GM21576 (cell line): ENCODE data around the gene USF1.
"Not testable (repeated sequence)": the region's sequence is repeated elsewhere in the genome, so short reads cannot be mapped to it uniquely, and the experiment has no call there.

Source experiments
- ATAC-seq: cut with Tn5 transposase; IDR thresholded peaks from one replicate; pipeline ENCODE4 v1.9.1; 2021; ENCODE audit warnings: mild to moderate bottlenecking, moderate library complexity; ENCODE audit not compliant: unreplicated experiment

The USF1 gene

DNA sequence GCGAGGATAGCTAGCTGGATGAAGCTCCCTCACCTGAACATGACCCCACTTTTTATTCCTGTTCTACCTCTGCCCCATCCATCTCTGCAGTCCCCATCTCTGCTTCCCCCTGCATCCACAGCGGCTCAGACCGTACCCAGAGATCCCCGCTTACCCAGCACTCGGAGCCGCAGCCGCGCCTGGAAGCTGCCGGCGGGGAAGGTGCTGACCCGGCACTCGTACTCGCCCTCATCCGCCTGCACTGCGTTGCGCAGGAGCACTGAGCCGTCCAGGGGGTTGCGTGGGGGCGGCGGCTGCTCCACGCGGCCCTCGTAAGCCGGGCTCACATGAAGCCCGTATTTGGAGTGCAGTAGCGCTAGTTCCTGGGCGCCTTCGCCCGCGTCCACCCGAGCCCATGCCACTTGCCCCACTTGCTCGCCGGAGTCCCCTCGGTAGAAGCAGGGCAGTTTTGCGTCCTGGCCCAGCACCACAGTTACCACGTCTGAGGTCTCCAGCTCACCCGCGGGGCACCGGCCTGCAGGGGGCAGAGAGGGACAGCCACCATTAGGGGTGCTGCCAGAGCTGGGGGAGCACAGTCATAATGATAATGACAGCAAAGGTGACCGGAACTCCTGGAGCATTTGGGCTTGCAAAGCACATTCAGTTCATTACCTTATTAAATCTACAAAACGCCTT lies 33.8 kb upstream of the USF1 start:
- no peak for ATAC-seq

DNA sequence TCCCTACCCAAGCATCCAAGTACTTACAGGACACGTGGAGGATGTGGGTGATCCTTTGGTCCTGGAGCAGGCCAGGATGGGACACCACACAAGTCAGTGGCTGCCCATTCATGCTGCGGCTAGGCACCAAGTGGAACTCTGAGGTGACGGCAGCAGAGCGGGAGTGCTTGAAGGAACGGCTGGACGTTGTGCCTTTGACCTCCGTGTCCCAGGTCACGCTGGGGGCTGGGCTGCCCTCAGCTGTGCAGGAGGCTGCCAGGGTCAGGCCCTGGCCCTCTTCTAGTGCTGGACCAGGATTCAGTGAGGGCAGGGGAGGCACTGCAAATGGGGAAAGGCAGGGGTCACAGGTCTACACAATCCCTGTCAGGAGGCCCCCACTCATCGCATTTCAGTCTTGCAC lies 31.6 kb upstream of the USF1 start:
- no peak for ATAC-seq

DNA sequence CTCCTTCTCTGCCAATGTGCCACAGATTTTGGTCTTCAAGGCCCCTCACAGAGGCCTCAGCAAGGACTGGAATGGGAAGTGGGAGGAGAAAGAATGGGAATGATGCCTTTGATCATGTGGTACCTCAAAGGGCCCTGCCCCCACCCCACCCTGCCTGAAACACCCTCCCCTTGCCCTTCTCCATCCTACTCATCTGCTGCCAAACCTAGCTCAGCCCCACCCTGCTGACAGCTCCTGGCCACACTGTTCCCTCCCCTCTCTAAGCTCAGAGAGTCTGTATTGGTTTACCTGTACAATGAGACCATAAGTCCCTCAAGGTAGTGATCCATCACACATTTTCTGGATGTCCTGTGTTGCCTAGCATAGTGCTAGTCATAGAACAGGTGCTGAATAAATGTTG lies 30.6 kb upstream of the USF1 start:
- no peak for ATAC-seq

DNA sequence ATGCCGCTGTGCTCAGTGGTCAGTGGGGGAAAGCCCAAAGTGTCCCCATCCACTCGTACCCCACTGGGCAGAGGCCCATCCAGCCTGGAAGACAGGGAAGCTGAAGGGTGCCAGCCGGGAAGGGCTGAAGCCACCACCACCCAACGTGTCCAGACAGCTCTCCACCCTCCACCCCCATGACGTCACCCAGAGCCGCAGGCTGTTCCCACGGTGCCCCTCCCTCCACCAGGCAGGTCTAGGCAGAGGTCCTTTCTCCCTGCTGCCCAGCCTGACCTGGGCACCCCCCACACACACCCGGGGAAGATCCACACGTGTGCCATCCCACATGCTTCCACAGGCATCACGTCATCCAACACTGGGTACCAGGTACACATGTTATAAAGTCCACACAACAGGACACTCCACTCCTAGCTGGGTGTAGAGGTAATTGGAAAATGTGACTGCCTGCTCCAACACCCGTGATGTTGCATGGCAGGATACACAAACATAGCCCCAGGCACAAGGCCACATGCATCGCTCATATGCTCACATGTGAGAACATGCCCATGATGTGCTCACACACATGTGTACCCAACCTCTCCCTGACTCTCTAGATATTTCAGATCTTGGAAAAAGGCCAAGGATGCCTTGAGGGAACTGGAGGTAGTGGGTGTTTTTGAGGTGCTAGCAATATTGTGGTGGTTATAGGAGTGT lies 29.0 kb upstream of the USF1 start:
- ATAC-seq, result no peak

DNA sequence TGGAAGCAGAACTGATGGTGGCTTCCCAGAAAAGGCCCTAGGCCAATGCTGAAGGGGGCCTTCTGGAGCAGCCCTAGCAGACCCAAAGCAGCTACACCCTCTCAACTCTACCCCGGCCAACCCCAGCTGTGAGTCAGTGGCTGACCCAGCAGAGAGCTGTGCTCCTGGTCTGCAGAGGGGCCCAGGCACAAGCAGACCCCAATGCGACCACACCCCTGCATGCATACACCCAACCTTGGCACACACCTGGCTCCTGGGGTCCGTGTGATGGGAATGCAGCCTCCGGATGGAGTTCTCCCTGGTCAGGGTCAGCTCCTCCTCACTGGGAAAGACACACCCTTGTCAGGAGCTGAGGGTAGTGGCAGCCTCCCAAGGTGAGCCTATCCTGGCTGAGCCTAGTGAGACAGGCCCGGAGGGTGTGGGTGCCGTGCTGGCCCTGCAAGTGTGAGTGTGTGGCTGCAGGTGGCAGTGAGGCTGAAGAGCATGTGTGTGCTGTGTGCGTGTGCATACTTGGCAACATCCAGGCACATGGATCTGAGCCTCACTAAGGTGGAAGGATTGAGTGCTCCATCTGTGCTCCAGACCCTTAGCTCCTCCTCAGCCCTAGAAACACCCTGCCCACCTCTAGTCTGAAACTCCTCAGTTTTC lies 27.8 kb upstream of the USF1 start:
- ATAC-seq, result no peak

DNA sequence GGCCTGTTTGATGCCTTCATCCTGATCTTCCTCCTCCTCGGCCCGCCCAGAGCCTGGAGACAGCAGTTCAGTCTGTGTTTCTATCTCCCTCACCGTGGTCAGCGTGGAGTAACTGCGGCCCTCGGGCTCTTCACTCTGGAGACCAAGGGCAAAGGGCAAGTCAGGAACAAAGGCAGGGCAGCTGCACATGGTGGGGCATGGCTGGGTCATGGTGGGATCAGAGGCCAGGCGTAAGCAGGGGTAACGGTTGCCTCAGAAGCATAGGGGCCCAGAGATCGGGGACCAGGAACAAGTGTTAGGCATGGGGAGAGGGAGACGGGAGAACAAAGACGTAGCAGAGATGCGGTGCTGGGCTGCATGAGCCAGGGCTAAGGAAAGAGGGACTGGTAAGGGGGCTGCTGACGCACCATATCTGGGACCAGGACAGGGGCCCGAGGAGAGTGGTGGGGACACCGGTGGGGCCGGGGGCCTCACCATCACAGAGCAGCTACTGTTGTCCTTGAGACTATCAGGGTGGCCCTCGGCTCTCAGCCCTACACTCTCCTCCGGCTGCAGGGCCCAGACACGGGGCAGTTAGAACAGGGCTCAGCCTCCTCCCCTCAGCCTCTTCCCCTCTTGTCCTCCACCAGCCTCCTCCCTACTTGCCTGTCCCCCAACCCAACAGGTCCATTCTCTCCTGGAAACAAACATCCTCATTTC lies 27.1 kb upstream of the USF1 start:
- no peak for ATAC-seq

DNA sequence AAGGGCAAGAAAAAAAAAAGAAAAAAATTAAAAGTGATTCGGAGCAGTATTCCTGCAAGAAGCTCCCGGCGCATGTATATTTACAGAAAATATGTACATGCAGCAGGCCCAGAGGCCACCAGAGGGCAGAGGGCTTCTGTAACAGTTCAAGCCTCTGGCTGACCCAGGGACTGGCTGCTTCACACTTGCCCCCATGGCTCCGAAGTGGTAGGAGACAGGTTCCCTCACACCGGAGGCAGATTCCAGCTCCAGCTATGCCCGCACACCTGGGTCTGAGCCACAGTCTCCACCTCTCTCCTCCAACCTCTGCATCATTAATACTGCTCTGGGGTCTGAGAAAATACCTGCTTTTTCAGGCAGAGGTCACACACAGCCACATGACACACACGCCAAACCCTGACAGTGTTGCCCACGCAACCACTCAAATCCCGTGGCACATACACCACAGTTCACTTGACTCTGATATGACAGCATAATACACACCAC lies 26.2 kb upstream of the USF1 start:
- no peak for ATAC-seq

DNA sequence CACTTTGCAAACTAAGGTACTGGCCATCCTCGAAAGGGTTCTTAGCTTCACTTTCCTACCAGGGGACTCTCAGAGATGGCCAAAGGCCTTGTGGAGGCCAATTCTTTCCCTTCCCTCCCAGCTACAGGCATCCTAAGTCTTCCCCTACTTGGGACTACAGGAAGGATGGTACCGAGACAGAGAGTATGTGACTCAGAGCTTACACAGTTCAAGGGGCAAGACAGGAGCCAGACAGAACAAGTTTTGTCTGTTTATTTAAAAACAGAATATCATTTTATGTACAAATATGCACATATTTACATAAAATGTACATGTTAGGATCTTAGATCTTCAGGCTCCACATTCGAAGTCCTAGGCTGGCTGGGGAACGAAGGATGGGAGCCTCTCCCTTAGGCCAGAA lies 25.0 kb upstream of the USF1 start:
- ATAC-seq, result no peak

DNA sequence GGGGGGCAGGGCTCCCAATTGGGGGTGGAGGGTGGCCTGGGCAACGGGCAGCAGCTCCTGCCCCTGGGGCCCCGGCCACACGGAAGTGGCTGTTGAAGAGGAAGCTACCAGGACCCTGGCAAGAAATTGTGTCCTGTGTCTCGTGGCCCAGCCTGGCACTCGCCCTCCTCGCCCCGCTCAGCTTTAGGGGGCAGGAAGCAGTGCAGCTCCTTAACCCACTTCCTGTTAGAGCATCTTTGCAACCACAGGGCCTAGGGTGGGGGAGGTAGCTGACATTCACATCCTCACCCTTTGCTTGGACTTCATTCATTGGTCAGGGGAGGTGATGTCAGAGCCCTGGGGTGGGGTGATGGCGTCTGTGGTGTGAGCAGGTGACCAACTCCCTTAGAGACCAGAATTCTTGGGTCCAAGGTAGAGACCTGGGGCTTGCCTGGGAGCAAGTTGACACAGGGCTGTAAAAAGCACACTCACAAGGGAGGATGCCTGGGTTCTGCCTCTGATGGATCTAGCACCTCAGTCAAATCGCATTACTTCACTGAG lies 24.0 kb upstream of the USF1 start, which contains the start of gene ARHGAP30:
TSS of gene ARHGAP30 (minus strand) at position 161 of the 540 bp plus-strand sequence. CDS start 267 bp downstream, outside the sequence.
- peak; percentile 76 for ATAC-seq

DNA sequence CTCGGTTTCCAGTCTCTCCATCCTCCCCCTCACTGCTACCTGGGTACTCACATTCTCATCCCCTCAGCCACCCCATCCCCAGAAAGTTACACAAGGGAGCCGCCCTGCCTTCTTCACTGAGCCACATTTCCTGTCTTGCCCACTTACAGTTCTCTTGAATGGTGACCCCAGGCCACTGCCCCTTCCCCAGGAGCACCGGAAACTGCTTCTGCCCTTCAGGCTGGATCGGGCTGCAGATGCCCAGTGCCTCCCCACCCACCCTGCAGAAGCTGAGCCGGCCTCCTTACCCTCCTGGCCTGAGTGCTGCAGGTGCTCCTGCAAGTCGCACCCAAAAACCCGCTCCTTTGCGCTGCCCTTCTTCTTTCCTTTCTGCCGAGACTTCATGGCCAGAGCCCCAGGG lies 23.5 kb upstream of the USF1 start:
- ATAC-seq, result no peak

DNA sequence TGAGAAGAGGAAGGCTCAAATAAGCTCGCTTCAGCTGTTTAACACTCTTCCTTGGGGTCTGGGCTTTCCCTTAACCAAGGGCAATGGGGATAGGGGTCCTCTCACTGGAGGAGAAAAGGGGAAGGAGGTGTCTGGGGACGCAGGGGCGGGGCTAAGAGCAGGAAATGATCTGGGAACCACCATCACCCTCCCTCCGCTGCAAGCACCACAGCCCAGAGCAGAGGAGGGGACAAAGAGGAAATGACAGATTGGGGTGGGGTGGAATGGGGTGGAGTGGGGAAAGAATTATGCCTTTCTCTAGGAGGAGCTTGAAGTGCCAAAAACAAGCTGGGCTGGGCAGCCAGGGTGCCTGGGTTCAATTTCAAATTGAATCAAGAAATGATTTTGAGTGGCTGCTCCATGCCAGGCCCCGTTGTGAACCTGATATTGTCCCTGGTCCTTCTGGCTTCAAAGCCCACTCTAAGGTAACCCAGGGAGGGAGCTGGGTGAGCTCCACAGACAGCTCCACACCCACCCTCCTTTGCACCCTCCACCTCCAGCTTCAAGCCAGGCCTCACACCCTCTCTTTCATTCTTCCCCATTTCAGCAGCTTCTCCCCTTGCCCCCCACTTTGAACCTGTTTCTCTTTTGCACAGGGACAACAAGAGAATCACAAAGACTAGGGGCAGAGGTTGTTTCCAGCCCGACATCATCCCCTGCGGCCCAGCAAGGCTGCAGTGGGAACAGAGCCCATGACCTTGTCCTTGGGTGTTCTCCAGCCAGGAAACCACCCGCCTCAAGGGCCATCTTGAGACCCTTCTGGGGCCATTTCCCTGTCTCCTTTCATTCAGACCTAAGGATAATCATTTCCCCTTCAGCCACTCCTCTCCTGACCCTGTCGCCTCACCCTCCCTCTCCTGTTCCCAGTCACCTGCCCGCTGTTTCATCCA lies 22.8 kb upstream of the USF1 start:
- ATAC-seq, result peak; percentile 49

DNA sequence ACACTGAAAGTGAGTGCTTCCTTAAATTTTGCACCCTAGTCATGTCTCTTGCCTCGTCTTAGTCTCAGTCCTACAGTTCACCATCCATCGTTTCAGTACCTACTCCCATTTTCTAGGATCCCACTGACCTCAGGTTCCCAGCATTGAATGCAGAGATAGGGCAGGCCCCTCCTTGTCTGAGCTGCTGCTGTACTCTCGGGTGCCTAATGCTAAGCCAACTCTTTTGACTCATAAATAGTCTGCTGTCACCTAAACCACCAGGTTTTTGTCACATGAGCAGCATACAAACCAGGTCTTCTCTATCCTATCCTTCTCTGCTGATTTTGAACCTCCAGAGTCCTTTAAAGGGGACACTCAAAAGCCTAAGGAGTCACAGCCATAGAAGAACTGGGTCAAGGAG lies 20.9 kb upstream of the USF1 start:
- ATAC-seq, result no peak

DNA sequence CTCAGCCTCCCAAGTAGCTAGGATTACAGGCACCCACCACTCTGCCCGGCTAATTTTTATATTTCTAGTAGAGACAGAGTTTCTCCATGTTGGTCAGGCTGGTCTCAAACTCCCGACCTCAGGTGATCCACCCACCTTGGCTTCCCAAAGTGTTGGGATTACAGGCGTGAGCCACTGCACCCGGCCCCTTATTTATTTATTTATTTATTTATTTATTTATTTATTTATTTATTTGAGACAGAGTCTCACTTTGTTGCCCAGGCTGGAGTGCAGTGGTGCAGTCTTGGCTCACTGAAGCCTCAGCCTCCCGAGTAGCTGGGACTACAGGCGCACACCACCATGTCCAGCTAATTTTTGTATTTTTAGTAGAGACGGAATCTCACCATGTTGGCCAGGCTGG lies 19.9 kb upstream of the USF1 start:
- ATAC-seq, result not testable (repeated sequence)

DNA sequence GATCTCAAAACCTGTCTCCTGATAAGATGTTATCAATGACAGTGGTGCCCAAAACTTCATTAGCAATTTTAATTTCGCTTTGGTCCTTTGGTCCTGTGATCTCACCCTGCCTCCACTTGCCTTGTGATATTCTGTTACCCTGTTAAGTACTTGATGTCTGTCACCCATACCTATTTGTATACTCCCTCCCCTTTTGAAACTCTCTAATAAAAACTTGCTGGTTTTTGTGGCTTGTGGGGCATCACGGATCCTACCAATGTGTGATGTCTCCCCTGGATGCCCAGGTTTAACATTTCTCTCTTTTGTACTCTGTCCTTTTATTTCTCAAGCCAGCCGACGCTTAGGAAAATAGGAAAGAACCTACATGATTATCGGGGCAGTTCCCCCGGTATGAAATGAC lies 18.2 kb upstream of the USF1 start:
- ATAC-seq, result not testable (repeated sequence)

DNA sequence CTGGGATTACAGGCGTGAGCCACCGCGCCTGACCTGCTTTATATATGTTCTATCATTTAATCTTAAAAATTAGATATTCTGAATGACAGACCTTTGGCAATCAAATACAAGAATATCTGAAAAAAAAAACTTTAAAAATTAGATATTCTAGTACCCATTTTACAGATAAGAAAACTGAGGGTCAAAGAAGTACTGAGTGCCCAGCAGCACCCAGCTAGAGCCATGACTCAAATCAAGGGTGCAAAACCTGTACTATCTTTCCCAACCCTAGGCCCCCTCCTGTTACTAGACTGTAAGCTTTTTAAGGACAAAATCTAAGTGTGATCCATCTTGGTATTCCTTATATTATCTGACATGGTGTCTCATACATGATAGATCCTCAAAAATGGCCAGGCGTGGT lies 15.6 kb upstream of the USF1 start:
- ATAC-seq, result no peak

DNA sequence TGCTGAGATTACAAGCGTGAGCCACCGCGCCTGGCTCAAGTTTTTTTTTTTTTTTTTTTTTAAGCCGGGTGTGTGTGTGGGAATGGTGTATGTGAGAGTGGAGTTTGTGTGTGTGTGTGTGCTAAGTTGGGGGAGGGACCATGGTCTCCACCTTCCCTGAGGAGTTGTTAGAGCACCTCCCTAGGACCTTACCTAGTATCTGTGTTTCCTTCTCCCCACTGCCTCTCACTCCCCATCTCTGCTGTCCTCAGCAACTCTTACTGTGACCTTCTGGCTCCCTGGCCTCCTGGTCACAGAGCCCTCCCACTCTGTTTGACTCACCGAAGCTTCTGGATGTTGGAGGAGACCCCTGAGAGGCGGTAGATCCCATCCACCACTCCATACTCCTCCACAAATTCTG lies 13.5 kb upstream of the USF1 start:
- ATAC-seq, result no peak

DNA sequence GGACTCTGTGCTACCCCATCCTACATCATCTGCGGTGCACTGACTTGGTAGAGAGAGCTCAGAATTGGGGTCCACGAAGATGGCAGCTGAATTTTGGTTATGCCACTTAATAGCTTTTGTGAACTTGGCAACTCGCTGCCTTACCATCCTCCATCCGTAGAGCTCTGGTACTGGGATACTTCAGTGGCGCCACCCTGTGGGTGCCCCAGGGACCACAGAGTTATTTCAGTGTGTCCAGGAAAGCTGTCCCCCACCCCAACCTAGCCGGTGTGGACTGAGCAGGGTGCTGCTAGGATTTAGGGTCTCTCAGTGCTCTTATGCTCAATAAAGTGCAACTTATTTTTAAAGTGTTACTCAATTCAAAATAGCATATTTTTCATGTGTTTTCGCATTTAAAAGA lies 9.0 kb upstream of the USF1 start:
- ATAC-seq, result no peak

DNA sequence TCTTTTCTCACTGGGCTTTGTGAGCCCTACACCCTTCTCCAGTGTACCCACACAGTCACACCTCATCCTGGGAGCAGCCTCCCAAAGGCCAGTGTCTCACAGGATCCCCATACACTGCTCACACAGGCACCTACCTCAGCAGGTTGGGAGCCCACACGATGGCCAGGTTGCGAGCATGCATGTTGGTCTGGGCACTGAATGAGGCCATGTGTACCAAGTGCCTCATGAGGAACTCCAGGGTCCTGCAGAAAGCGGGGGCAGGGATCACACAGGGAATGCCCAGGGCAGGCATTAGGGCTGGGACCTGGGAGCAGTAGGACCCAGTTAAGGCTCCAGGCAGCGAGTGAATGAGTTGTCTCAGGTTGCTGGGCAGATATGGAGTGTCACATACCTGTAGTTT lies 8.5 kb upstream of the USF1 start:
- no peak for ATAC-seq

DNA sequence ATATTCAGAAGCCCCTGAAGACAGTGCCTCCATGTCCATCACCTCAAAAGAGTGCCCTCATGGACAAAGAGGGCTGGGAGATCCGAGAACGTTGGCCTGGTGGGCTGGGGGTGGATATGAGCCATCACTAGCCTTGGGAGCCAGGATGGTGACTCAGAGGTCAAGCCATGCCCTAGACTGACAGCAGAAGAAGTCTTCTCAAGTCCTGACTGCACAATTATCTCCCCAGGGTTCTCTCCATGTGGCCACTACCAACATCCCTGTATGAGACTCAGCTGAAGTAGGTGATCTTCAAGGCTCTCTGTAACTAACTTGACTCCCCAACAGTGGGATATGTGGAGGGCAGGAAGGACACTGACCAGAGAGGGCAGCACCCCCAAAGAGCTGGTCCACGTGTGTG lies 7.1 kb upstream of the USF1 start:
- no peak for ATAC-seq

DNA sequence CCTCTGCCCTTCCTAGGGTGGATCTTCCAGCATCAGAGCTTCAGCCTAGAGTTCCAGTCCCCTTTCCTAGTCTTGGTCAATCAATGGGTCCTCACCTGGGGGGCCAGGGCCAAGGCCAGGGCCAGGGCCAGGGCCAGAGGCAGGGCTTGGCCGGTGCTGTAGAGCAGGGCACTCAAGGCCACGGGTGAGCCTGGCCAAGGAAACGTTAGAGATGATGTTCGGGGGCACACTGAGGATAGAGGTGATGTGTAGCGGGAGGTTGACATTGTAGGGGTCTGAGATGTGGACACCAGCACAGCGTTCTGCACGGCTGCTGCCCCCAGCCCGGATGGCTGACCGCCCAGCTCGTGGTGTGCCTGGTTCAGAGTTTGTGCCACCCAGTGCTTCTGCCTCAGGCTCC lies 5.4 kb upstream of the USF1 start:
- ATAC-seq, result no peak
